Measurements from ENCODE around the gene SRD5A1.

DNA sequence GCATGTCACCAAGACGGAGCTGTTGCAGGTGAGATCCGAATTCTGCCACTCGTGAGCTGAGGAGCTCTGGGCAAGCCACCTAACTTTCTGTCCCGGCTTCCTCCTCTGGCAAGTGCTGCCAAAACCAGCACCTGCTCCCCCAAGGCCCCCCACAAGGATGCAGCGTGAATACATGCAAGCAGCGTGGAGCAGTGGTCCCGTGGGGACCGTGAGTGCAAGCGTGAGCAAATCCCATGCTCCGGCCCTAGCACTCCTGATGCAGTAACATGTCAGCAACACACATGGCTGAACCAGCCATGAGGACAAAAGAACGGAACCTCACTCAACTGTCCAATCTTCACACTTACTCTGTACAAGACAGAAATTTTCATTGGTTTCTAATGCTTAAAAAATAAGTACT, 31.4 kb upstream of the SRD5A1 start:
- TF ChIP-seq, protein P1, sequence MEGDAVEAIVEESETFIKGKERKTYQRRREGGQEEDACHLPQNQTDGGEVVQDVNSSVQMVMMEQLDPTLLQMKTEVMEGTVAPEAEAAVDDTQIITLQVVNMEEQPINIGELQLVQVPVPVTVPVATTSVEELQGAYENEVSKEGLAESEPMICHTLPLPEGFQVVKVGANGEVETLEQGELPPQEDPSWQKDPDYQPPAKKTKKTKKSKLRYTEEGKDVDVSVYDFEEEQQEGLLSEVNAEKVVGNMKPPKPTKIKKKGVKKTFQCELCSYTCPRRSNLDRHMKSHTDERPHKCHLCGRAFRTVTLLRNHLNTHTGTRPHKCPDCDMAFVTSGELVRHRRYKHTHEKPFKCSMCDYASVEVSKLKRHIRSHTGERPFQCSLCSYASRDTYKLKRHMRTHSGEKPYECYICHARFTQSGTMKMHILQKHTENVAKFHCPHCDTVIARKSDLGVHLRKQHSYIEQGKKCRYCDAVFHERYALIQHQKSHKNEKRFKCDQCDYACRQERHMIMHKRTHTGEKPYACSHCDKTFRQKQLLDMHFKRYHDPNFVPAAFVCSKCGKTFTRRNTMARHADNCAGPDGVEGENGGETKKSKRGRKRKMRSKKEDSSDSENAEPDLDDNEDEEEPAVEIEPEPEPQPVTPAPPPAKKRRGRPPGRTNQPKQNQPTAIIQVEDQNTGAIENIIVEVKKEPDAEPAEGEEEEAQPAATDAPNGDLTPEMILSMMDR (IDR thresholded peaks at IDR 0.05), result no peak
- no peak for TF ChIP-seq POLR2A (IDR thresholded peaks at IDR 0.05)

Data from uterus (tissue), 2 donors.